H9 (cell line): ENCODE results near the gene SPATA16. TPM values are rescaled to one million over a fixed set of nuclear protein-coding genes. Genes with fewer than 3 reads are reported as not detected.

Experiments
- DNase-seq: peaks from one replicate; pipeline ENCODE4 v3.0.0-alpha.2; 2017
- H2AFZ ChIP-seq: one replicate; pipeline ENCODE4 v1.6.1; 2013; ENCODE audit warnings: mild to moderate bottlenecking, low read length, control low read depth, moderate library complexity
- H2AK5ac ChIP-seq: 2 replicates; pipeline ENCODE4 v1.6.1; 2013; ENCODE audit warnings: low read length, control low read depth, mixed read lengths; ENCODE audit not compliant: insufficient read length
- H2BK120ac ChIP-seq: one replicate; pipeline ENCODE4 v1.6.1; 2013; ENCODE audit warnings: low read depth, mild to moderate bottlenecking, low read length, control low read depth, inconsistent platforms; ENCODE audit not compliant: poor library complexity, severe bottlenecking
- H2BK12ac ChIP-seq: 2 replicates; pipeline ENCODE4 v1.6.1; 2013; ENCODE audit warnings: low read length, control low read depth, mixed read lengths, low read depth; ENCODE audit not compliant: insufficient read length
- H2BK15ac ChIP-seq: 2 replicates; pipeline ENCODE4 v1.6.1; 2013; ENCODE audit warnings: low read depth, low read length, control low read depth
- H2BK20ac ChIP-seq: one replicate; pipeline ENCODE4 v1.6.1; 2013; ENCODE audit warnings: low read depth, mild to moderate bottlenecking, low read length, control low read depth, inconsistent platforms; ENCODE audit not compliant: poor library complexity, severe bottlenecking
- H2BK5ac ChIP-seq: 2 replicates; pipeline ENCODE4 v1.6.1; 2013; ENCODE audit warnings: low read length, control low read depth, mixed read lengths; ENCODE audit not compliant: insufficient read length
- H3K14ac ChIP-seq: 2 replicates; pipeline ENCODE4 v1.6.1; 2013; ENCODE audit warnings: low read length, control low read depth; ENCODE audit not compliant: insufficient read depth
- H3K18ac ChIP-seq: 2 replicates; pipeline ENCODE4 v1.6.1; 2013; ENCODE audit warnings: low read depth, mild to moderate bottlenecking, mixed read lengths, low read length, control low read depth; ENCODE audit not compliant: insufficient read length
- H3K23ac ChIP-seq: 2 replicates; pipeline ENCODE4 v1.6.1; 2013; ENCODE audit warnings: low read length, control low read depth, mixed read lengths, low read depth; ENCODE audit not compliant: insufficient read length
- H3K23me2 ChIP-seq: 2 replicates; pipeline ENCODE4 v1.6.1; 2013; ENCODE audit warnings: low read depth, mild to moderate bottlenecking, mixed read lengths, low read length, control low read depth; ENCODE audit not compliant: insufficient read length, poor library complexity, severe bottlenecking
- H3K27ac ChIP-seq: 2 replicates; pipeline ENCODE4 v1.5.1; 2013; ENCODE audit warnings: low read length, control low read depth, mixed read lengths, low read depth; ENCODE audit not compliant: insufficient read length
- H3K27me3 ChIP-seq: 2 replicates; pipeline ENCODE4 v1.6.1; 2013; ENCODE audit warnings: low read length, control low read depth, inconsistent platforms; ENCODE audit not compliant: insufficient read depth
- H3K4ac ChIP-seq: 2 replicates; pipeline ENCODE4 v1.6.1; 2013; ENCODE audit warnings: low read depth, mild to moderate bottlenecking, control low read depth, inconsistent platforms, low read length, moderate library complexity
- H3K4me1 ChIP-seq: 2 replicates; pipeline ENCODE4 v1.6.1; 2013; ENCODE audit warnings: low read length, control low read depth, inconsistent platforms; ENCODE audit not compliant: insufficient read depth
- H3K4me2 ChIP-seq: 2 replicates; pipeline ENCODE4 v1.6.1; 2013; ENCODE audit warnings: low read length, control low read depth, mixed read lengths; ENCODE audit not compliant: insufficient read length, insufficient read depth
- H3K56ac ChIP-seq: 2 replicates; pipeline ENCODE4 v1.6.1; 2013; ENCODE audit warnings: low read depth, mild to moderate bottlenecking, mixed read lengths, low read length, control low read depth; ENCODE audit not compliant: insufficient read length
- H3K79me1 ChIP-seq: 2 replicates; pipeline ENCODE4 v1.6.1; 2013; ENCODE audit warnings: low read depth, mild to moderate bottlenecking, moderate library complexity, low read length, control low read depth, inconsistent platforms; ENCODE audit not compliant: insufficient read depth, poor library complexity, severe bottlenecking
- H3K79me2 ChIP-seq: 2 replicates; pipeline ENCODE4 v1.6.1; 2013; ENCODE audit warnings: low read length, control low read depth, inconsistent platforms; ENCODE audit not compliant: insufficient read depth
- H3K9ac ChIP-seq: 2 replicates; pipeline ENCODE4 v1.6.1; 2013; ENCODE audit warnings: low read length, control low read depth, mixed read lengths; ENCODE audit not compliant: insufficient read length; ENCODE audit errors: extremely low read depth
- H3K9me3 ChIP-seq: one replicate; pipeline ENCODE4 v1.6.1; 2013; ENCODE audit warnings: low read depth, low read length, inconsistent platforms; ENCODE audit not compliant: control insufficient read depth
- H3T11ph ChIP-seq: one replicate; pipeline ENCODE4 v1.6.1; 2013; ENCODE audit warnings: mild to moderate bottlenecking, low read length, control low read depth, inconsistent platforms
- H4K20me1 ChIP-seq: one replicate; pipeline ENCODE4 v1.6.1; 2013; ENCODE audit not compliant: control insufficient read depth, insufficient read length, insufficient read depth
- H4K5ac ChIP-seq: 2 replicates; pipeline ENCODE4 v1.6.1; 2013; ENCODE audit warnings: low read depth, mild to moderate bottlenecking, mixed read lengths, low read length, control low read depth; ENCODE audit not compliant: insufficient read length
- H4K8ac ChIP-seq: replicated peaks from 2 replicates; pipeline ENCODE4 v1.6.1; 2013; ENCODE audit warnings: low read length, control low read depth, mixed read lengths, low read depth; ENCODE audit not compliant: insufficient read length
- H4K91ac ChIP-seq: 2 replicates; pipeline ENCODE4 v1.6.1; 2013; ENCODE audit warnings: low read depth, mild to moderate bottlenecking, moderate library complexity, mixed read lengths, low read length, control low read depth; ENCODE audit not compliant: insufficient read length
- H3K27ac Mint-ChIP-seq, 3 experiments: 2 replicates in 2 of 3; 3 replicates in 1 of 3; pipeline ENCODE4 v1.8.0; 2020 to 2021; ENCODE audit warnings: mixed read lengths in 3 of 3, mild to moderate bottlenecking in 1 of 3, moderate library complexity in 1 of 3
- H3K27me3 Mint-ChIP-seq: 2 replicates; pipeline ENCODE4 v1.8.0; 2021; ENCODE audit warnings: low read depth, mild to moderate bottlenecking, moderate library complexity, mixed read lengths
- H3K36me3 Mint-ChIP-seq, 3 experiments: 2 replicates in 2 of 3; 3 replicates in 1 of 3; pipeline ENCODE4 v1.8.0; 2020 to 2021; ENCODE audit warnings: low read depth in 3 of 3, mixed read lengths in 3 of 3; ENCODE audit not compliant: insufficient read depth in 1 of 3
- H3K4me1 Mint-ChIP-seq, 2 experiments: 2 replicates each; pipeline ENCODE4 v1.8.0; 2020; ENCODE audit warnings: mixed read lengths in 2 of 2
- H3K4me3 Mint-ChIP-seq, 2 experiments: 2 replicates in 1 of 2; 3 replicates in 1 of 2; pipeline ENCODE4 v1.8.0; 2020 to 2021; ENCODE audit warnings: mild to moderate bottlenecking in 2 of 2, mixed read lengths in 2 of 2, moderate library complexity in 1 of 2
- H3K9me3 Mint-ChIP-seq, 2 experiments: 2 replicates in 1 of 2; 3 replicates in 1 of 2; pipeline ENCODE4 v1.8.0; 2020; ENCODE audit warnings: mild to moderate bottlenecking in 2 of 2, mixed read lengths in 2 of 2, moderate library complexity in 1 of 2
- CTCF ChIP-seq: fragments of 200-600 bp; sonication (generic); conservative IDR thresholded peaks from 3 replicates; pipeline ENCODE4 v1.8.0; 2021; ENCODE audit warnings: antibody characterized with exemption, mild to moderate bottlenecking
- WGBS: extraction: QIAGEN DNeasy Blood & Tissue Kit; methylation state at CpG from one replicate; pipeline ENCODE4 v1.1.7; 2013; ENCODE audit warnings: missing lambda C conversion rate, low lambda C conversion rate, mixed read lengths; ENCODE audit not compliant: insufficient read length; ENCODE audit errors: extremely low coverage; 5-methylcytosine and 5-hydroxymethylcytosine counted together
- total RNA-seq: library from RNA; stranded (reverse); gene quantifications from 2 replicates; pipeline ENCODE4 v1.2.1, GENCODE V29; 2021

SPATA16 gene
- total RNA-seq, 1 experiment from 2014 or later, result not detected

DNA sequence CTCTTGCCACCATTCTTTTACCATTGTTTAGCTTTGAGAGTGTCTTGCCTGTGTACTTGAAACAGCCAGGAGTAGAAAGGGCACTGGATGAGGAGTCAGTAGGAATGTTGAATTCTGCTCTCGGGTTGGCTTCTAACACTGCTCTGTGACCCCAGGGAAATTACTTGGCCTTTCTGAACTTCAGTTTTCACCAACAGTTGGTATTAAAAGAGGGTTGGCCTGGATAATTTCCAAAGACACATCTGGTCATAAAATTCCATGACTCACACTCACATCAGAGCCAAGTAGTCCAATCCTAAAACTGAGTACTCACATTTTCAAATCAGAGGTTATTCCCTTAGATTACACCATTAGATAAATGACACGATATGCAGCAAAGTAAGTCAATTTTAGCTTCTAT lies 248.9 kb downstream of the SPATA16 start:
- Histone ChIP-seq H3K14ac (no peak overlapping the region), H2BK120ac (no peak overlapping the region), H3K79me2 (no peaks in the 10 kb centered on the region), H3K56ac (no peak overlapping the region), H3K23me2 (no peaks in the 10 kb centered on the region), H3K18ac (no peak overlapping the region), H4K8ac (no peak overlapping the region), H3K79me1 (no peaks in the 10 kb centered on the region), H3K23ac (no peak overlapping the region), H3K27ac (no peak overlapping the region), H2BK5ac (no peak overlapping the region), H3T11ph (no peak overlapping the region), H3K4ac (no peak overlapping the region), H4K20me1 (no peaks in the 10 kb centered on the region), H2BK20ac (no peak overlapping the region), H2BK15ac (no peak overlapping the region), H4K5ac (no peak overlapping the region), H2AK5ac (no peak overlapping the region), H2AFZ (no peak overlapping the region), H4K91ac (no peak overlapping the region), H3K4me1 (no peaks in the 10 kb centered on the region), H3K4me2 (no peak overlapping the region), H3K9ac (no peak overlapping the region), H3K27me3 (no peaks in the 10 kb centered on the region), H2BK12ac (no peak overlapping the region), H3K9me3 (no peaks in the 10 kb centered on the region)
- TF ChIP-seq CTCF, result no peak
- WGBS, result no CpG with 5 or more reads among the region's 2 CpGs
- H3K9me3 Mint-ChIP-seq, result peaks cover 0 to 8% of the 10 kb centered on the region in 2 experiments; a peak in 4 of 5 replicates
- DNase-seq, result no peak
- no peak overlapping the region for H3K27ac Mint-ChIP-seq
- H3K4me3 Mint-ChIP-seq, result no peak overlapping the region
- no peaks in the 10 kb centered on the region for H3K36me3 Mint-ChIP-seq
- H3K4me1 Mint-ChIP-seq, result no peaks in the 10 kb centered on the region
- H3K27me3 Mint-ChIP-seq, result no peaks in the 10 kb centered on the region
